T-cell (primary cell): ENCODE data around the gene KIF4B. TPM values are rescaled to one million over a fixed set of nuclear protein-coding genes. Genes with fewer than 3 reads are reported as not detected.
"Not testable (repeated sequence)": the region's sequence is repeated elsewhere in the genome, so short reads cannot be mapped to it uniquely, and the experiment has no call there.

Experiments
- ATAC-seq, 4 experiments: fragments of 200-7000 bp in 3 of 4; fragments of 150-1000 bp in 1 of 4; cut with Tn5 transposase; replicated peaks in 1 of 4; 1 replicate in 3 of 4; 2 replicates in 1 of 4; pipeline ENCODE4 v1.10.0; 2021; ENCODE audit warnings: moderate library complexity in 3 of 4, mild to moderate bottlenecking in 2 of 4, moderate number of reproducible peaks in 1 of 4
- CTCF ChIA-PET, 2 donors: fragments of 300-600 bp; sonication (Branson Sonifier 250); formaldehyde crosslinking; loops; one replicate each; lab custom pipeline; 2022; ENCODE audit warnings: antibody characterized with exemption in 2 of 2; lab: Charles Lee
- POLR2A ChIA-PET, 2 donors: fragments of 300-600 bp; sonication (Branson Sonifier 250); formaldehyde crosslinking; loops; one replicate each; lab custom pipeline; 2022; ENCODE audit warnings: antibody characterized with exemption in 2 of 2; lab: Charles Lee
- DNase-seq, 35 experiments: peaks; one replicate each; pipeline versions ENCODE4 v3.0.0 to v3.0.0-alpha.2; 2013 to 2023
- H3K27ac ChIP-seq: one replicate; pipeline ENCODE4 v1.5.1; 2013; ENCODE audit warnings: low read length
- H3K27me3 ChIP-seq, 2 experiments: replicated peaks in 1 of 2; 1 replicate in 1 of 2; 2 replicates in 1 of 2; pipeline versions ENCODE4 v1.6.1 to v1.7.0; 2013; ENCODE audit warnings: low read length in 1 of 2, mixed read lengths in 1 of 2; ENCODE audit not compliant: control insufficient read depth in 2 of 2, insufficient read depth in 2 of 2; ENCODE audit errors: extremely low read depth in 1 of 2
- H3K36me3 ChIP-seq, 2 donors: 1 replicate in 1 of 2; 2 replicates in 1 of 2; pipeline versions ENCODE4 v1.6.1 to v1.7.0; 2013; ENCODE audit warnings: low read length in 1 of 2; ENCODE audit not compliant: control insufficient read depth in 2 of 2, insufficient read depth in 1 of 2; ENCODE audit errors: extremely low read depth in 1 of 2
- H3K4me1 ChIP-seq, 2 experiments: 1 replicate in 1 of 2; 2 replicates in 1 of 2; pipeline versions ENCODE4 v1.6.1 to v1.7.0; 2013; ENCODE audit warnings: low read length in 2 of 2, mixed read lengths in 1 of 2; ENCODE audit not compliant: insufficient read depth in 2 of 2, control insufficient read depth in 1 of 2; ENCODE audit errors: extremely low read depth in 1 of 2
- H3K4me3 ChIP-seq, 2 donors: 1 replicate in 1 of 2; 2 replicates in 1 of 2; pipeline versions ENCODE4 v1.5.1 to v1.7.0; 2013; ENCODE audit warnings: mild to moderate bottlenecking in 2 of 2, low read length in 1 of 2, moderate library complexity in 1 of 2; ENCODE audit not compliant: control insufficient read depth in 1 of 2; ENCODE audit errors: extremely low read depth in 1 of 2
- H3K9me3 ChIP-seq: 2 replicates; pipeline ENCODE4 v1.7.0; 2013
- H3K27ac Mint-ChIP-seq, 2 donors: one replicate each; pipeline ENCODE4 v1.8.0; 2020 to 2021; ENCODE audit warnings: mild to moderate bottlenecking in 2 of 2, mixed read lengths in 2 of 2
- H3K27me3 Mint-ChIP-seq, 2 donors: one replicate each; pipeline ENCODE4 v1.8.0; 2021 to 2022; ENCODE audit warnings: mixed read lengths in 2 of 2
- H3K36me3 Mint-ChIP-seq: one replicate; pipeline ENCODE4 v1.8.0; 2021; ENCODE audit warnings: mixed read lengths
- H3K4me1 Mint-ChIP-seq, 3 donors: one replicate each; pipeline ENCODE4 v1.8.0; 2020 to 2022; ENCODE audit warnings: mixed read lengths in 3 of 3, mild to moderate bottlenecking in 1 of 3
- H3K4me3 Mint-ChIP-seq, 3 donors: one replicate each; pipeline ENCODE4 v1.8.0; 2020 to 2022; ENCODE audit warnings: mild to moderate bottlenecking in 3 of 3, mixed read lengths in 3 of 3, moderate library complexity in 3 of 3
- H3K9me3 Mint-ChIP-seq, 3 donors: one replicate each; pipeline ENCODE4 v1.8.0; 2020 to 2022; ENCODE audit warnings: mixed read lengths in 3 of 3
- WGBS: methylation state at CpG from one replicate; pipeline ENCODE4 v1.1.5; 2013; ENCODE audit warnings: missing lambda C conversion rate; ENCODE audit not compliant: insufficient coverage; 5-methylcytosine and 5-hydroxymethylcytosine counted together
- total RNA-seq, 35 experiments: library from RNA in 6 of 35; stranded (reverse) in 6 of 35; fragments of 120-200 nt in 1 of 35; gene quantifications; one replicate each; pipeline versions ENCODE4 v1.2.1 to v1.2.4 and lab custom pipeline; 2013 to 2026

KIF4B gene
- total RNA-seq, 5 donors from 2014 or later (not counting 1 experiment from before 2014, with no cell fraction given) = not detected

- no peak for DNase-seq
- Mint-ChIP-seq H3K27me3 (no peaks in the 10 kb centered on the region), H3K4me3 (no peak overlapping the region), H3K27ac (no peak overlapping the region), H3K4me1 (no peaks in the 10 kb centered on the region), H3K36me3 (peaks cover 44% of the 10 kb centered on the region), H3K9me3 (peaks cover 0 to 4% (median 0%) of the 10 kb centered on the region in 3 donors)
- Histone ChIP-seq H3K27ac (no peak overlapping the region), H3K36me3 (peaks cover 4 to 37% of the 10 kb centered on the region in 2 donors), H3K4me3 (no peak overlapping the region), H3K27me3 (no peaks in the 10 kb centered on the region), H3K9me3 (no peaks in the 10 kb centered on the region), H3K4me1 (no peaks in the 10 kb centered on the region)
- ATAC-seq = no peak
- POLR2A ChIA-PET = no interaction called here
- CTCF ChIA-PET = interaction anchor here in 1 of 2 donors (0.7 kb wide), 1 partner anchor 1848 kb away, joined by 3 read pairs; no protein-coding TSS in a partner anchor
These were observed 42.8 kb upstream of the KIF4B start for GRCh38 chr5:154970759-154971158.

- H3K9me3 Mint-ChIP-seq = peaks cover 0 to 6% (median 0%) of the 10 kb centered on the region in 3 donors
- H3K4me3 Mint-ChIP-seq = no peak overlapping the region
- peaks cover 45% of the 10 kb centered on the region for H3K36me3 Mint-ChIP-seq
- Histone ChIP-seq H3K9me3 (no peaks in the 10 kb centered on the region), H3K36me3 (peaks cover 2 to 31% of the 10 kb centered on the region in 2 donors), H3K4me3 (no peak overlapping the region), H3K4me1 (no peaks in the 10 kb centered on the region), H3K27me3 (no peaks in the 10 kb centered on the region), H3K27ac (no peak overlapping the region)
- H3K27ac Mint-ChIP-seq = no peak overlapping the region
- ChIA-PET POLR2A (no interaction called here), CTCF (interaction anchor here in 1 of 2 donors (0.7 kb wide), 1 partner anchor 1847 kb away, joined by 3 read pairs; no protein-coding TSS in a partner anchor)
- H3K27me3 Mint-ChIP-seq = no peaks in the 10 kb centered on the region
- no peaks in the 10 kb centered on the region for H3K4me1 Mint-ChIP-seq
- ATAC-seq (no peak), DNase-seq (no peak)
- no CpG with 5 or more reads among the region's 2 CpGs for WGBS
These were observed 42.1 kb upstream of the KIF4B start for GRCh38 chr5:154971501-154971900.

GRCh38 chr5:154972476-154973080 lies 41.0 kb upstream of the KIF4B start:
- no peaks in the 10 kb centered on the region for H3K4me1 ChIP-seq
- H3K27ac ChIP-seq = no peak overlapping the region
- H3K4me3 ChIP-seq = no peak overlapping the region
- ChIA-PET POLR2A (no interaction called here), CTCF (interaction anchor here (0.5 to 0.7 kb wide), 3 partner anchors 25 to 1505 kb away, joined by 3 to 6 read pairs (median 3); no protein-coding TSS in a partner anchor)
- Mint-ChIP-seq H3K9me3 (peaks cover 0 to 6% (median 0%) of the 10 kb centered on the region in 3 donors), H3K27me3 (no peaks in the 10 kb centered on the region), H3K4me3 (no peak overlapping the region), H3K4me1 (no peaks in the 10 kb centered on the region), H3K27ac (no peak overlapping the region), H3K36me3 (peaks cover 38% of the 10 kb centered on the region)
- ATAC-seq (no peak), DNase-seq (no peak)
- H3K9me3 ChIP-seq = no peaks in the 10 kb centered on the region
- 100% methylated on average over 1 of the region's 2 CpGs for WGBS
- H3K36me3 ChIP-seq = peaks cover 0 to 21% of the 10 kb centered on the region in 2 donors
- no peaks in the 10 kb centered on the region for H3K27me3 ChIP-seq

- H3K4me1 Mint-ChIP-seq, POLR2A ChIA-PET, ATAC-seq, H3K4me3 ChIP-seq, H3K4me3 Mint-ChIP-seq, H3K27me3 ChIP-seq, DNase-seq, H3K9me3 Mint-ChIP-seq, H3K9me3 ChIP-seq, H3K27me3 Mint-ChIP-seq, H3K27ac ChIP-seq, H3K4me1 ChIP-seq, H3K27ac Mint-ChIP-seq, H3K36me3 ChIP-seq, CTCF ChIA-PET: not testable (repeated sequence)
- H3K36me3 Mint-ChIP-seq = peaks cover 18% of the 10 kb centered on the region
- 97% methylated on average over 6 of the region's 9 CpGs for WGBS
These were observed 37.5 kb upstream of the KIF4B start for GRCh38 chr5:154976082-154976481.

- no peaks in the 10 kb centered on the region for H3K4me1 ChIP-seq
- H3K27ac Mint-ChIP-seq = no peak overlapping the region
- H3K27me3 ChIP-seq = no peaks in the 10 kb centered on the region
- peaks cover 0 to 6% (median 0%) of the 10 kb centered on the region in 3 donors for H3K9me3 Mint-ChIP-seq
- WGBS = no CpG with 5 or more reads among the region's 1 CpG
- no peaks in the 10 kb centered on the region for H3K27me3 Mint-ChIP-seq
- peaks cover 18% of the 10 kb centered on the region for H3K36me3 Mint-ChIP-seq
- ATAC-seq (no peak), DNase-seq (no peak)
- no peak overlapping the region for H3K4me3 ChIP-seq
- no peak overlapping the region for H3K27ac ChIP-seq
- H3K4me1 Mint-ChIP-seq = no peaks in the 10 kb centered on the region
- no peak overlapping the region for H3K4me3 Mint-ChIP-seq
- H3K9me3 ChIP-seq = no peaks in the 10 kb centered on the region
- POLR2A ChIA-PET = no interaction called here
- CTCF ChIA-PET = no interaction called here
- H3K36me3 ChIP-seq = no peaks in the 10 kb centered on the region
These were observed 36.1 kb upstream of the KIF4B start for GRCh38 chr5:154977409-154977808.

GRCh38 chr5:154978294-154978693 lies 35.3 kb upstream of the KIF4B start:
- POLR2A ChIA-PET = not testable (repeated sequence)

More at GRCh38 chr5:154978294-154978693, 35.3 kb upstream of the KIF4B start:
- H3K27ac Mint-ChIP-seq, H3K9me3 Mint-ChIP-seq, H3K4me1 ChIP-seq, DNase-seq, H3K27ac ChIP-seq, H3K4me3 ChIP-seq, ATAC-seq, H3K36me3 ChIP-seq, H3K27me3 Mint-ChIP-seq, H3K4me3 Mint-ChIP-seq, H3K4me1 Mint-ChIP-seq, CTCF ChIA-PET, H3K9me3 ChIP-seq, H3K27me3 ChIP-seq: not testable (repeated sequence)
- no CpG with 5 or more reads among the region's 2 CpGs for WGBS
- peaks cover 18% of the 10 kb centered on the region for H3K36me3 Mint-ChIP-seq
